NCI-H748 (cell line): ENCODE measurements around the gene MEIS2.

Source experiments
- DNase-seq: peaks from one replicate; lab custom pipeline; 2025; ENCODE audit not compliant: unreplicated experiment; lab: John Stamatoyannopoulos, UW

Gene MEIS2

GRCh38 chr15:37077623-37078351 lies 22.6 kb downstream of the MEIS2 start:
- DNase-seq, result peak; percentile 39

GRCh38 chr15:37076543-37076942 lies 23.8 kb downstream of the MEIS2 start:
- no peak for DNase-seq

GRCh38 chr15:37075777-37076176 lies 24.6 kb downstream of the MEIS2 start:
- no peak for DNase-seq

GRCh38 chr15:37072181-37072580 lies 28.2 kb downstream of the MEIS2 start:
- no peak for DNase-seq

GRCh38 chr15:37071134-37071533 lies 29.2 kb downstream of the MEIS2 start:
- no peak for DNase-seq

- DNase-seq, result no peak
Measured at GRCh38 chr15:37070686-37071085, 29.7 kb downstream of the MEIS2 start.

- DNase-seq, result no peak
Measured at GRCh38 chr15:37061996-37062395, 38.4 kb downstream of the MEIS2 start.

- no peak for DNase-seq
Measured at GRCh38 chr15:37059086-37059485, 41.3 kb downstream of the MEIS2 start.

- DNase-seq, result no peak
Measured at GRCh38 chr15:37058316-37058985, 41.9 kb downstream of the MEIS2 start.

GRCh38 chr15:37057831-37058230 lies 42.5 kb downstream of the MEIS2 start:
- peak; percentile 9 for DNase-seq

- DNase-seq, result no peak
Measured at GRCh38 chr15:37057256-37057655, 43.1 kb downstream of the MEIS2 start.

GRCh38 chr15:37056177-37057121 lies 43.9 kb downstream of the MEIS2 start:
- peak; percentile 42 for DNase-seq

GRCh38 chr15:37055481-37055880 lies 44.9 kb downstream of the MEIS2 start:
- no peak for DNase-seq

GRCh38 chr15:37054336-37054735 lies 46.0 kb downstream of the MEIS2 start:
- no peak for DNase-seq

GRCh38 chr15:37053166-37053565 lies 47.2 kb downstream of the MEIS2 start:
- DNase-seq, result no peak

- no peak for DNase-seq
Measured at GRCh38 chr15:37050345-37050744, 50.0 kb downstream of the MEIS2 start.

GRCh38 chr15:37046876-37047614 lies 53.3 kb downstream of the MEIS2 start:
- DNase-seq, result no peak

- DNase-seq, result peak; percentile 40
Measured at GRCh38 chr15:37045859-37046740, 54.2 kb downstream of the MEIS2 start.

- no peak for DNase-seq
Measured at GRCh38 chr15:37044915-37045648, 55.3 kb downstream of the MEIS2 start.
